ENCODE measurements around the gene SLC9B1. TPM values are rescaled to one million over a fixed set of nuclear protein-coding genes. Genes with fewer than 3 reads are reported as not detected.

SLC9B1 gene, protein sequence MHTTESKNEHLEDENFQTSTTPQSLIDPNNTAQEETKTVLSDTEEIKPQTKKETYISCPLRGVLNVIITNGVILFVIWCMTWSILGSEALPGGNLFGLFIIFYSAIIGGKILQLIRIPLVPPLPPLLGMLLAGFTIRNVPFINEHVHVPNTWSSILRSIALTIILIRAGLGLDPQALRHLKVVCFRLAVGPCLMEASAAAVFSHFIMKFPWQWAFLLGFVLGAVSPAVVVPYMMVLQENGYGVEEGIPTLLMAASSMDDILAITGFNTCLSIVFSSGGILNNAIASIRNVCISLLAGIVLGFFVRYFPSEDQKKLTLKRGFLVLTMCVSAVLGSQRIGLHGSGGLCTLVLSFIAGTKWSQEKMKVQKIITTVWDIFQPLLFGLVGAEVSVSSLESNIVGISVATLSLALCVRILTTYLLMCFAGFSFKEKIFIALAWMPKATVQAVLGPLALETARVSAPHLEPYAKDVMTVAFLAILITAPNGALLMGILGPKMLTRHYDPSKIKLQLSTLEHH
- total RNA-seq = not detected in 2 replicates

DNA sequence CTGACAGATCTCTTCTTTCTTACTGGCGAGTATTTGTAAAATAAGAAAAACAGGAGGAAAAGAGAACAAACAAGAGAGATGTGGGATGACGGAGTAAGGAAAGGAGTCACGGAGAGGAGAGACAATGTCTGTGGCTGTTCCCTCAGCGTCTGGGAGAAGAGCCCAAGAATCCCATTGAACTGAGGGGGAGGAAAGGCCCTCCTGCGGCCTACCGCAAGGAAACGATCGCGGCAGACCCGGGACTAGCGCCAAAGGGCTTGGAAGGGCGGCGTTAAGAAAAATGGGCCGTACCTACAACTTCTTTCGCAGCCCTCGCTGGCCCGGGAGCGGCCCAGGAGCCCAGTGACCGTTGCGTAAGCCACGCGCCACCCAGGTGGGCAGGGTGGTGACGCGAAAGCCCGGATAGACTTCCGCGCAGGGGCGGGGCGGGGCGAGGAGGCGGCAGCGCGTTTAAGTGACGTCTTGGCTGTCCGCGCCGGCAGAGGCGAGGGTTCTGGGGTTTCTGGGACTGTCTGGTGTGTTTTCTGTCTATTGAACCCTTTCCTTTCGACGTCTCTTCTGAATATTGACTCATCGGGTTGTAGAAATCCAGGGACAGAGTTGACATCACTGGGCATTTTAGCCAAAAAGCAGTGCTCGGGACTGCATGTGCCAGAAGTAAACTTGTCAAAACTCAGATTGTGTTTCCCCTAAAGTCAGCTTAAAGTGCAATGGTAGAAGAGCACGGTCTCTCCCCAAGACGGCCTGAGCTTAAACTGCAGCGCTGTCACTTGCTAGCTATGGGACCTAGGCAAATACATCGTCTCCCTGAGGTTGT, at the start of gene SLC9B1:
Gene SLC9B1 (minus strand): TSS at position 398 of the 817 bp plus-strand sequence. CDS start 27,994 bp downstream, outside the sequence.

GRCh38 chr4:102868781-102869568, 150.5 kb downstream of the SLC9B1 start, which contains the start of gene CISD2:
CISD2 (plus strand) TSS chr4:102868992; CDS start chr4:102869085, 93 bp downstream.

Other genes starting within 250 kb of the SLC9B1 start
- gene UBE2D3, start 192.2 kb downstream of the SLC9B1 start, total RNA-seq = 402 and 427 TPM in 2 replicates
- gene CISD2, start 150.7 kb downstream of the SLC9B1 start, total RNA-seq = 11.7 and 14.7 TPM in 2 replicates
- gene SLC9B2, start 57.1 kb upstream of the SLC9B1 start, total RNA-seq = 8.5 and 9.0 TPM in 2 replicates
- gene BDH2, start 80.1 kb upstream of the SLC9B1 start, total RNA-seq = 28.2 and 81.6 TPM in 2 replicates
- 0.63 and 11.2 TPM in 2 replicates for gene CENPE, start 178.6 kb upstream of the SLC9B1 start, total RNA-seq